Activated gamma-delta T cell (primary cell): ENCODE results near the gene RARB.

ENCODE experiments used
- DNase-seq: peaks from one replicate; lab custom pipeline; 2025; lab: John Stamatoyannopoulos, UW

The RARB gene

GRCh38 chr3:25447925-25448324, 19.9 kb downstream of the RARB start:
- no peak for DNase-seq

DNA sequence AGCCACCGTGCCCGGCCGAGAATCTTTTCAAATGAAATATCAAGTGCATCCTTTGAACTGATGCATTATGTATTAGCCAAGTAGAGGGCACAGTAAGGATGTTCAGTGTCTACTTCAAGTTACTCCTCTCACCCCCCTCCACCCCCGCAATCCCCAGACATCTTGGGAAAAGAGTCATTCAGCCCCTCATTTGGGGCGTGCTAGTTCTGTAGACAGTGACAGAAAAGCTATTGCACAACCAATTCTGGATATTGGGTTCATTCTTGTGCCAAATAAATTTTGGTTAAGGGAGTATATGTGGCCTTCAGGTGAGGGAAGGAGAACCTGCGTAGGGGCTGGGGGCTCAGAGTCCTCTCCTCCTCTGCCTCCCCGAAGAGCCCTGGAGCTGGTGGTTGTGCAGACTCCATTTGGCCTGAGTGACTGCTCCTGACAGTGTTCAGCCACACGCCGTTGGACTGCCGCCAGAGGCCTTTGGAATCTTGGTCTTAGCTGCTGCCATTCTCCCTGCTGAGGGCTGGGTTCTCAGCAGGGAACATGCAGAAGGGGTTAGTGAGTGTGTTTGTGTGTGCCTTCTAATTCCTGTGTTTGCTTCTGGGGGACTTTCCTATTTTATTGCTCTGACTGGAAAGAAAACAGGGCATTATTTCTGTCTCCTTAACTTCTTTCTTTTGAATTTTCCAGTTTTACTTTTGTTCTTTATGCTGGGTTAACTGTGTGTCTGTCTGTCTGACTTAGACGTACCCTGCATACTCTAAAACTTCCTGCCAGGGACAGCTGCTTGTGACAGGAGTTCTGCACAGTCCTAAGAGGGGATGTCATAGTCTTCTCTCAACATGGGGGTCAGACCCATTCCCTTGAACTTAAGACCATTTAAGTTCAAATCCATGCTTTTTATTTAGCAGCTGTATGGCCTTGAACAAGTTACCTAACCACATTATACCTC, 21.0 kb downstream of the RARB start:
- no peak for DNase-seq

DNA sequence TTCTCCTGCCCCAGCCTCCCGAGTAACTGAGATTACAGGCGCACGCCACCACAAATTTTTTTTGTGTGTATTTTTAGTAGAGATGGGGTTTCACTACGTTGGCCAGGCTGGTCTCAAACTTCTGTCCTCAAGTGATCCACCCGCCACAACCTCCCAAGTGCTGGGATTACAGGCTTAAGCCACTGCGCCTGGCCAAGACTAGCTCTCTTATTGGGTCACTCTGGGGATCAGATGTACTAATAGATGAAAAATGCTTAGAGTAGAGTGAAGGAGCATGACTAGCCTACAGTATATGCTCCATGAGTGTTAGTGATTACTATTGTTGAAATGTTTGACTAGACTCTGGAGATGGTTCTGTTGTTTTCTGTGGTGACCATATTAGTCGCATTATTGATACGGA, 21.8 kb downstream of the RARB start:
- DNase-seq, result no peak

- no peak for DNase-seq
Observed at GRCh38 chr3:25452192-25452591, 24.1 kb downstream of the RARB start.

DNA sequence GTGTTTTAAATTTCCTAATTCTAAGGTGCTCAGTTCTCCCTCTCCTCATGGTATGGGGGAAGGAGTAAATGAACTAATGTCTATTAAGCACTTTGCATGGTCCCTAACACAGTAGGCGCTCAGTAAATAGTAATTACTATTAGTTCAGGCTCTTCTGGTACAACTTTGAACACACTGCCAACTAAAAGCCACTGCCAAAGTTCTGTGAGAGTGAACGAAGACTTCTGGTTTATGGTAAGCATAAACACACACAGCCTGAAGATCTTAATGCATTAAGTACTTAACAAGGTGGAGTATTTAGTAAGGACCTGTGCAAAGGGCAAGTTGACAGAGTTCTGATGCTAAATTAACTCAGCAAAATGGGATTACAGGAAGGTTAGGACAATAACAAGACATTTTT, 24.7 kb downstream of the RARB start:
- no peak for DNase-seq

DNA sequence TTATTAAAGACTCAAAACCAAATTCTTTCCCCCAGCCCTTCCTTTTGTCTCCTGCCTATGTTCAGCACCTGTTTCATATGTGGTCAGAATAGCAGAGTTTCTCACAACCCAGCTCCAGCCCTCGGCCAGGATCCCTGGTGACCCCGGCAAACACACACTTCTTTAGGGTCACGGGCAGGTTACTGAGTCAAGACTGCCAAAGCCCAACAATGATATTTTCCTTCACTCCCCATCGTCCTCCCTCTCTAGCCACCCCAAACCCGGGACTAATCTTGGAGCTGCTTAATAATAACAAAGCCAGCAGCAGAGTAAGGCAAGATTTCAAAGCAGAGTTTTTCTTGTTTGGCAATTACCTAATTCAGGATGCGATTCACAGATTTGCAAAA, 25.5 kb downstream of the RARB start:
- DNase-seq, result no peak

DNA sequence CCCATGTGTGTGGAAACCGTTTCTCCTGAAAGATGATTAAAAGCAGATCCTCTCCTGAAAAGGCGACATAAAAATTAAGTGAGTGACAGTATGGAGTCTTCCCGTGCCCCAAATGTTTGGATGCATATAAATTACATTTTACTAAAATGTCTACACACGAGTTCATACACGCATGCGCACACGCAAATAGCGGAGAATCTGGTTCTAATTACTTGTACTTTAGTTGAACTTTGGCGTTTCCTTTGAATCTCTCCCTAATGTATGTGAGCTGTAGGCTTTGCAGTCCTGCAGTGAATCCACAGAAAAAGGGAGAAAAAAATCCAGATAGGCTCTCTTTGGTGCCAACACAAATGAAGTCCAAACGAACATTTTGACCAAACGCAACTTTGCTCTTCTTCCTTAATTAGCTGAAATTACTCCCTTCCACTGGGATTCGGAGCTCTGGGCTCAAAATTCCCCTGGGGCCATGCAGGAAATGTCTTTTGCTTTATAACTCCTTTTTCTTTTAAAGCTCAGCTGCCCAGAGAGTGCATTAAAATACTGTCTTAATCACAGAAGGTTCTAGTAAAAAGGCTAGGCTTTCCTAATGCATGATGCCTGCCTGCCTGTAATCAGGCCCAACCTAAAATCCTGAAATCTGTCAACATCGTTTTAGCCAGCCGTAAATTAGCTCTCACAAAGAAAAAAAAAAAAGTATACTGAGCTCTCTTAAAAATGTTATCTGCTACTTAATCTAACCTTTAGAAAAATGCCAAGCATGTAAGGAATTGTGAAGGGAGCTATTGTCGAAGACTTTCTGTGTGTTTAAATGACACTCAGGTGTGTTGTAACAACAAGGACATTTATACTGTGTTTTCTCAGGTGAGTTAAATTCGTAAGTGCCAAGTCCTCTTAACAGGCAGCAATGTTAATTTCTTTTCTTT, 26.2 kb downstream of the RARB start:
- no peak for DNase-seq

DNA sequence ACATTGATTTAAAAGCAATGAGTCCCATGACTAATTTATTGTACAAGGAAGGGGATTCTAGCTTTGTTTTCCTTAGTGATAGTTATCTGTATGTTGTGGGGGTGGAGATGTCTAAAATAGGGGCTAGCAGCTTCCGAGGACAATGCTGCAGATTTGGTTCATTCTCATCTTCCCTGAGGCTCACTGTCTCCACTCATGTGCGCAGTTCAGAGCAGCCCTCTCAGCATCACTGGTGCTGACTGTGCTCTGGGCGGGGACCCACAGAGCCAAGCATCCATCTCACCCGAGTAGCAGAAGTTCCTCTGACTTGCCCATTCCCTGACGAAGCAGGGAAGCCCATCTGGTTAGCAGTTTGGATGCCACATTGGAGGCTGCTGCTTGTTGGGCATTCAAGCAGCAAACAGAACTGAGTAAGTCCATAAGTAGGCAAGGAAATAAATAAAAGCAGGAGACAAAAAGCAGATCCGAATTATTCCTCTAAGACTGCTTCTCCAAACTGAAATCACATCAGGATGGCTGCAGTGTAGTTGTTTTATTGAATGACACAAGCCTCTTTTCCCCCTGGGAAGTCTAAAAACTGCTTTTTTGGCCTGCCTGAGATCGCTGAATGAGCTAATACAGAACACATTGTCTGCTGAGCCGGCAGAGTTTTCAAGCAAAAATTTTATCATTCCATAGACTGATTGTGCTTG, 27.5 kb downstream of the RARB start:
- no peak for DNase-seq

DNA sequence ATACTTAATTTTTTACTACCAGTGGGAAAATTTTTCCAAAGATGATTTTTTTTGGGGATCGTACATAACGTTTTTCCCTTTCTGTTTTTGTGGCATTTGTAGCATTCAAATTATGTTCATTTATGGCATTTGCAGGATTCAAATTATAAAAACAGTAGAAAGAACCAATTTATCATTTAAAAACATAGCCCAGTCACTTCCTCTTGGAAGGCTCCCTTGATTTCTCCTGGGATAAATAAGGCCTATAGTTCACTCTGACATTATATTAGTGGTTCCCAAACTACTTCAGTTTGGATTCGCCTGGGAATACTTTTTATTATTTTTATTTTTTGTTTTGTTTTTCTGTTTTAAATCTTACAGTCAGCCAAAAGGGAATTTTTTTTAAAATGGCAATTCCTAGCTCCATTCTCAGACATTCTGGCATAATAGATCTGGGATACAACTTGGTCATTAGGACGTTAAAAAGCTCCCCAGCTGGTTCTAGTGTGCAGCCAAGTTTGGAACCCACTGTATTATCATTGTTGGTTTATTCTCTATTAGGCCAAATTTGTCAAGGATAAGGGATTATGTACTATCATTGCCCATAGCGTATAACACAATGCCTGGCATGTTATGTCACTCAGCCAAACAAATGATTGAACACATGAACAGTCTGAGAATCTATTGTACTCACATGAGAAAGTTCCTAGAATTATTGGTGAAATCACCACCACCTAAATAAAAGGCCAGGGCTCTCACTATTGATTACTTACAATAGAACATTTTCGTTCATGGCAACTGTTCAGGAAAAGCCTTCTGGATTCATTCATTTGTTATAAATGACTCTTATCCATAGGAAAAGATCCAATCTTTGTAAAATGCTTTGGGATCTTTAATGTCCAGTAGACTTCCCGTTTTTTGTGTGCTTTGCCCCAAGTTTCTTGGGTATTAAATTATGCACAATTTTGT, 28.9 kb downstream of the RARB start:
- no peak for DNase-seq

DNA sequence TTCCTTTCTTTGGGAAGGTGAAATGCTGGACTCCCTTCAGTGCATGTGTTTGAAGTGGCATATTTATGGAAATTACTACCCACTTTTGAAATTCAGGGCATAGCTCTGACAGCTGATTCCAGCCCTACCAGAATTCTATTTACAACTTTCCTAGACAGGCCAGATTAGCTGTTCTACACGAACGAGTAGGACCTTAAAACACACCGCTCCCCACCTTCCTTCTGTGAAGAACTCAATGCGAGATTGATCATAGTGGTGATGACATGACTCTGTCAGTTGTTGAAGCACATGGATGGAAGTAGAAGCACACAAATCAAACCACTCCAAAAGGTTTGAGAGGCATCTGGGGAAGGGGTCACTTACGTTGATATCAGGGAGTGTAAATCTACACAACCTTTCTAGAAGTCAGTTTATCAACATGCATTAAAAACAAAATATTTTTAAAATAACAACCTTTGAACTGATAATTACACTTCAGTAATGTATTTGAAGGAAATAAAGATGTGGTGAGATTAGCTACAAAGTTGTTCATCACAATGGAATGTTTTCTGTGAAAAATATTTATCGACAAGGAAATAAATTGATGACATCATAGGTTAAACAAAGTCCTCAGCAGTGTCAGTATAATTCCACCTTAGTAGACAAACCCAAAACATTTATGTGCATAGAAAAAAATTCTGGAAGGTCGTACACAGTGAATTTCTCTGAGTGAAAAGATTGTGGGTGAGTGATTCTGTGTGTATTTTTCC, 29.8 kb downstream of the RARB start:
- DNase-seq, result no peak

DNA sequence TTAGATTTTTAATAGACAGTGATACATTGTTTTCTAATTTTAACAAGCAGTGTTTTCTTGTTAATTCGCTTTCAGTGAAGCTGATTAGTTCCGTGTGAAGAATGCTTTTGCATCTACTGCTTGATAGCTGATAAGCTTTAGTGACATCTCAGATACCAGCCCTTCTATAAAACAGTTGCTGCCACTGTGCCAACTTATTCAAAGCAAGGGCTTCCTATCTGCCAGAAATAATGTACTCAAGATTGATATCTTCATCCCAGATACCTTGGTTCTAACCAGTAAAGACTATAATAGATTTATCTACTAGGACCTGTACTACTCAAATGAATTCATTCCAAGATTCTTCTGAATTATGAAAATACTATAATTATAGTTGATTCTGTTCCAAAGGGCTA, 30.4 kb downstream of the RARB start:
- no peak for DNase-seq

DNA sequence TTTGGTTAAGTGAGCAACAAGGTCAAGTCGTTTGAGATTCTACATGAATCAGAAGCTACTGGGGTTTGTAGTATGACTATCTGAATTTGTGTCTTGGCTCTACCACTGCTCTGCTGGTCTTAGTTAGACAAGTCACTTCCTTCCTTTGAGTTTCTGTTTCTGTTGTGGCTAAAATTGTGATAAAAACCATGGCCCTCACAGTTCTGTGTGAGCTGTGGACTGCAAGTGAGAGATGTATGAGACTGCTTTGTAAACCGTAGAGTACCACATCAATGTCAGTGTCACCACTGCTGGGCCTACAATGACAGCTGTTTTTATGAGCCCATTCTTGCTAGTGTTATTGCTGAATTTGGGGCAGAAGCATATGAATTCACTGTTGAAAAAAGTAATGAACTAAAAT, 32.7 kb downstream of the RARB start:
- DNase-seq, result no peak

- no peak for DNase-seq
Observed at GRCh38 chr3:25461946-25462345, 33.9 kb downstream of the RARB start.

DNA sequence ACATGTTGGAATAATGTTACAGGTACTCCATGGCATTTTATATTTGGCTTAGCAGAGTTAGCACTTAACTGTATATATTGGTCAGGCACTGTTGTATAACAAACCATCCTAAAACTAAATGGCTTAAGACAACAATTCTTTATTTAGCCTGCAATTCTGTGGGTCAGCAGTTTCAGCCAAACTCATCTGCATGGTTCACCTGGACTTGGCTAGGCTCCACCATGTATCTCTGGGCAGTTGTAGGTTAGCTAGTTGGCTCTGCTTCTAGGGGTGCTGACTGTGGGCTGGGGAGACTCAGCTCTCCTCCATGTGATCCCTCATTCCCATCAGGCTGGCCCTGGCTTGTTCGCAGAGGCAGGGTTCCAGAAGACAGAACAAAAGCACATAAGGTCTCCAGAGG, 34.4 kb downstream of the RARB start:
- no peak for DNase-seq

DNA sequence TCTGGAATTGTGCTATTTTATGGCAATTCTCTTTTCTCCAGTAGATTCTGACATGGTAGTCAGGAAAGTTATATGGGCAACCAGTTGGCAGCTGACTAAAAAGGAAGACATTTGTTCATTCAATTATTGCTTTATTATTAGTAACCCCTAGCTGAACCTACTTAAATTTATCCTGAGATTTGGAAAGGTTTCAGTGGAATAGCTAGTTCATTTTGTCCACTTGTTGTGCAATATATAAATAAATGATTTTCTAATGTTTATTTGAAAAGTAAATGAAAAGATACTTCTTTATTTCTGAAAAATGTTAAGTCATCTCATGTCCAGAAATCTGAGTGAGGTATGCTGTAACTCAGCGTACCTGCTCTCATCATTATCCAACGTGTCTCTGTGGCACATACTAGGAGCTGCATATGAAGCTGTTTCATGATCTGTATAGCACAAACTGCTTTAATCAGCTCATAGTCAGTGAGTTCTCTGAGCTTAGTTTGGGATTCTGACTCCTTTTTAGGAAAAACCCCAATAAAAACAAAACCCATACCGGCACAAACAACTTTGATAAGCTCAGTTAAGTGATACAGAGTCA, 35.9 kb downstream of the RARB start:
- DNase-seq, result no peak

- no peak for DNase-seq
Observed at GRCh38 chr3:25465266-25465860, 37.3 kb downstream of the RARB start.

GRCh38 chr3:25468866-25469319, 40.8 kb downstream of the RARB start:
- no peak for DNase-seq

GRCh38 chr3:25469558-25469957, 41.5 kb downstream of the RARB start:
- DNase-seq, result no peak

DNA sequence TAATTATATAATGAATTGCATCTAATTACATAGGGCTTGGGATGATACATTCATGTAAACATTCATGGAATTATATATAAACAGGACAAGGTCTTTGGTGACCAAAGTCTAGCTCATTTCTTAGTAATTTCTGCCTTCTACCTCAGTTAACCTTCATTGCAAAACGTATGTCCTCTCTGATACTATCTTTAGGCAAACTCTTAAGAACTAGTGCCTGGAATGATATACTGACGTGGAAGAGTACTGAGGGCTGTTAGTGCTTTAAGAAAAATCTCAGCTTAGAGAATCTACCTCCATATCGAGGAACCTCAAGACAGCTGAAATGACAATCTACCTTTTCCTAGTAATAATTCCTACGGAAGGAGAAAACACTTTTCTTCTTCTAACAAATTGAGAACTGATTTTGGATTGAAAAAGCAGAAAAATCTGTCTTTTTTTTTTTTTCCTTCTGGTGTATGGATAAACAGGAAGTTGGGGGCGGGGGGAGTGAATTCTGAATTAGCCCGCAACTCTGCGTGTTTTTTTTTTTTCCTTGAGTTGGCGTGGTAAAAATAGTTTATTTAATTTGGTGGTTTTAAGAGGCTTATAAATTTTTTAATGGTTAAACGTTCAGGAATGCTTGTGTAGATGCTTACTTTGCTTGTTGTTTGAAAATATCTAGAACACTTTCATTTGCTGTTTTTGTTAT, 43.2 kb downstream of the RARB start:
- no peak for DNase-seq
